Endothelial cell of umbilical vein (primary cell): ENCODE data around the gene NINJ2. TPM values are rescaled to one million over a fixed set of nuclear protein-coding genes. Genes with fewer than 3 reads are reported as not detected.

Source experiments
- BruUV-seq: library from RNA; stranded (reverse); fragments of 400-500 nt; replicated peaks from 2 replicates; lab custom pipeline; 2021; lab: Mats Ljungman, UMichigan
- CTCF ChIA-PET: fragments of 300-600, 350-600 bp; sonication (Branson Sonifier 250); formaldehyde crosslinking; loops from one replicate; lab custom pipeline; 2021; ENCODE audit warnings: antibody characterized with exemption, inconsistent platforms; lab: Charles Lee
- POLR2A ChIA-PET: fragments of 300-600, 350-600 bp; sonication (Branson Sonifier 250); formaldehyde crosslinking; loops from one replicate; lab custom pipeline; 2021; ENCODE audit warnings: antibody characterized with exemption, inconsistent platforms; lab: Charles Lee
- DNase-seq: peaks from one replicate; pipeline ENCODE4 v3.0.0-alpha.2; 2011; ENCODE audit warnings: low read depth, low spot score
- FAIRE-seq: peaks from 2 replicates; lab custom pipeline; 2011; peaks lifted over from hg19 to GRCh38; lab: Jason Lieb, UNC
- H2AFZ ChIP-seq: 2 replicates; pipeline ENCODE4 v1.6.0; 2012; ENCODE audit warnings: low read depth, low read length, control low read depth, inconsistent platforms
- H3K27ac ChIP-seq: 2 replicates; pipeline ENCODE4 v1.5.1; 2011; ENCODE audit warnings: low read depth, mild to moderate bottlenecking, control low read depth, low read length, moderate library complexity; ENCODE audit not compliant: insufficient read depth
- H3K27me3 ChIP-seq, 2 experiments: 2 replicates each; pipeline versions ENCODE4 v1.6.0 to v1.6.1; 2011; ENCODE audit warnings: low read length in 2 of 2, mixed read lengths in 1 of 2; ENCODE audit not compliant: control insufficient read depth in 2 of 2, insufficient read depth in 2 of 2
- H3K36me3 ChIP-seq, 2 experiments: 2 replicates in 1 of 2; 3 replicates in 1 of 2; pipeline ENCODE4 v1.5.1; 2011; ENCODE audit warnings: low read length in 2 of 2, mild to moderate bottlenecking in 1 of 2, moderate library complexity in 1 of 2; ENCODE audit not compliant: control insufficient read depth in 2 of 2, insufficient read depth in 2 of 2; ENCODE audit errors: extremely low read depth in 1 of 2
- H3K4me1 ChIP-seq: 3 replicates; pipeline ENCODE4 v1.5.1; 2011; ENCODE audit warnings: mild to moderate bottlenecking, low read length; ENCODE audit not compliant: control insufficient read depth, insufficient read depth; ENCODE audit errors: extremely low read depth
- H3K4me2 ChIP-seq: 2 replicates; pipeline ENCODE4 v1.6.1; 2011; ENCODE audit warnings: low read length, control low read depth, mixed read lengths; ENCODE audit not compliant: insufficient read depth
- H3K4me3 ChIP-seq, 3 experiments: fragments of 200-600 bp in 1 of 3; sonication (generic), shearing (Covaris generic) in 1 of 3; replicated peaks in 1 of 3; 2 replicates each; pipeline ENCODE4 v1.5.1; 2011 to 2016; ENCODE audit warnings: control low read depth in 3 of 3, low read length in 3 of 3, mild to moderate bottlenecking in 2 of 3, inconsistent platforms in 1 of 3, low read depth in 1 of 3, moderate library complexity in 1 of 3; ENCODE audit not compliant: insufficient read depth in 1 of 3
- H3K79me2 ChIP-seq: 2 replicates; pipeline ENCODE4 v1.6.0; 2012; ENCODE audit warnings: low read length, inconsistent platforms; ENCODE audit not compliant: control insufficient read depth, insufficient read depth
- H3K9ac ChIP-seq: replicated peaks from 2 replicates; pipeline ENCODE3; 2011; ENCODE audit warnings: low read length, control low read depth; ENCODE audit not compliant: insufficient read depth; ENCODE audit errors: extremely low read depth
- H3K9me1 ChIP-seq: replicated peaks from 3 replicates; pipeline ENCODE4 v1.6.0; 2011; ENCODE audit warnings: mild to moderate bottlenecking, low read length; ENCODE audit not compliant: control insufficient read depth, insufficient read depth; ENCODE audit errors: extremely low read depth
- H3K9me3 ChIP-seq: replicated peaks from 2 replicates; pipeline ENCODE4 v1.5.1; 2012; ENCODE audit warnings: low read length, inconsistent platforms; ENCODE audit not compliant: control insufficient read depth, insufficient read depth
- H4K20me1 ChIP-seq: replicated peaks from 2 replicates; pipeline ENCODE3; 2011; ENCODE audit warnings: mild to moderate bottlenecking, low read length; ENCODE audit not compliant: control insufficient read depth, insufficient read depth; ENCODE audit errors: extremely low read depth
- EZH2 ChIP-seq: IDR thresholded peaks from 2 replicates; pipeline ENCODE4 v1.6.1; 2012; ENCODE audit warnings: borderline replicate concordance, low read depth, mild to moderate bottlenecking, moderate library complexity, low read length, inconsistent platforms; ENCODE audit not compliant: severe bottlenecking
- FOS ChIP-seq: IDR thresholded peaks from 2 replicates; pipeline ENCODE4 v1.6.1; 2011; ENCODE audit warnings: mild to moderate bottlenecking, low read length, moderate library complexity, borderline replicate concordance; ENCODE audit not compliant: insufficient read depth
- JUN ChIP-seq: IDR thresholded peaks from 2 replicates; pipeline ENCODE4 v1.6.1; 2011; ENCODE audit warnings: borderline replicate concordance, low read depth; ENCODE audit not compliant: insufficient read length, insufficient read depth
- POLR2A ChIP-seq: IDR thresholded peaks from 2 replicates; pipeline ENCODE4 v1.6.1; 2012; ENCODE audit warnings: low read depth, mild to moderate bottlenecking, control low read depth, low read length
- dilution Hi-C: fragments of 300-500 bp; cut with MboI; formaldehyde crosslinking; loops from one replicate; pipeline ENCODE4 v1.15.0; 2019; ENCODE audit warnings: low sequenced_read_pairs; ENCODE audit not compliant: extremely low pct_ligation_motif_present
- intact Hi-C: fragments of 100-400 bp; cut with micrococcal nuclease; formaldehyde crosslinking; loops from one replicate; pipeline ENCODE4 v1.10.0; 2022
- polyA plus RNA-seq, 4 experiments: library from polyadenylated mRNA; depleted of rRNA in 3 of 4; stranded (reverse) in 3 of 4; unstranded in 1 of 4; fragments of >200 nt; gene quantifications; 2 replicates each; pipeline versions ENCODE4 v1.2.1 to v1.2.3, GENCODE V29; 2011 to 2012; ENCODE audit warnings: missing spikeins in 1 of 4
- total RNA-seq: library from RNA; stranded (reverse); gene quantifications from 2 replicates; pipeline ENCODE4 v1.2.3, GENCODE V29; 2021
- TF ChIP-seq, protein P1 (sequence below), 2 donors: IDR thresholded peaks; 1 replicate in 1 of 2; 2 replicates in 1 of 2; pipeline ENCODE4 v1.5.1; 2011; ENCODE audit warnings: low read length in 2 of 2, mild to moderate bottlenecking in 2 of 2, moderate library complexity in 2 of 2, control low read depth in 1 of 2, inconsistent platforms in 1 of 2, low read depth in 1 of 2; ENCODE audit not compliant: insufficient read depth in 1 of 2; ENCODE audit errors: extremely low read depth in 1 of 2
- TF ChIP-seq, protein P2 (sequence below): IDR thresholded peaks from 2 replicates; pipeline ENCODE4 v1.6.1; 2011; ENCODE audit not compliant: insufficient read depth, insufficient read length

The NINJ2 gene
- total and polyA plus RNA-seq, 2 donors (not counting 3 experiments of a cell fraction or from before 2014, with no cell fraction given), result 0.75 to 4.4 TPM

DNA sequence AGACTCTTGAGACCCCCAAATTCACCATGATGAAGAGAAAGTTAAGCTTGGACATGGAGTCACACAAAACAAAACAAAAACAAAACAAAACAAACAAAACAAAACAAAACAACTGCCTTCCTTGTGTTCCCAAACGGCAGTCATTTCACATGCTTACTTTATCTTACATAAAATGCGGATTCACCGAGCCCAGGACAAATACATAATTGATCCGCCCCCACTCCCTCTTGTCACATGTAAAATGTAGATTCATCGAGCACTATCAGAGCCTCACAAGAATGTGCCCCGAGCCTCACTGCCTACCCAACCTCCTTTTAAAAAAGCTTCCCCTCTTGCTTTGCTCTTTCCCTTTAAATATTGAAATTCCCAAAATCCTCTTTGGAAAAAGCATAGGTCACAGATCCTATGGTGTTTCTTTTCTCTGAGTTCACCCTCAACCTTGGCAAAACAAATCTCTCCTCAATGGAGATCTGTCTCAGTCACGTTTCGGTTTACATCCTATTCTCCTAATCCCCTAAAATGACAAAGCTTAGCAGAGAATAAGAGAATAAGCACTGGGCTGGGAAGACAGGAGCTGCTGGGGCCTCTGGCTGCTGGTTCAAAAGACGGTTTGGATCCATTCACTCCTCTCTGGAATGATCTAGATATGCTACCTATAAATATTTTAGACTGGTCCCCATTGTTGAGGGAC is 83.7 kb downstream of the NINJ2 start:
- H3K9ac ChIP-seq, result no peak overlapping the region
- no peaks in the 10 kb centered on the region for H3K79me2 ChIP-seq
- dilution Hi-C loops, result no loop called here
- peaks cover 8% of the 10 kb centered on the region for H3K4me1 ChIP-seq
- H3K27me3 ChIP-seq, result no peaks in the 10 kb centered on the region
- intact Hi-C loops, result no loop called here
- H3K4me2 ChIP-seq, result no peak overlapping the region
- no peaks in the 10 kb centered on the region for H4K20me1 ChIP-seq
- DNase-seq (no peak), FAIRE-seq (no peak)
- TF ChIP-seq JUN, result no peak
- TF ChIP-seq, protein P1, sequence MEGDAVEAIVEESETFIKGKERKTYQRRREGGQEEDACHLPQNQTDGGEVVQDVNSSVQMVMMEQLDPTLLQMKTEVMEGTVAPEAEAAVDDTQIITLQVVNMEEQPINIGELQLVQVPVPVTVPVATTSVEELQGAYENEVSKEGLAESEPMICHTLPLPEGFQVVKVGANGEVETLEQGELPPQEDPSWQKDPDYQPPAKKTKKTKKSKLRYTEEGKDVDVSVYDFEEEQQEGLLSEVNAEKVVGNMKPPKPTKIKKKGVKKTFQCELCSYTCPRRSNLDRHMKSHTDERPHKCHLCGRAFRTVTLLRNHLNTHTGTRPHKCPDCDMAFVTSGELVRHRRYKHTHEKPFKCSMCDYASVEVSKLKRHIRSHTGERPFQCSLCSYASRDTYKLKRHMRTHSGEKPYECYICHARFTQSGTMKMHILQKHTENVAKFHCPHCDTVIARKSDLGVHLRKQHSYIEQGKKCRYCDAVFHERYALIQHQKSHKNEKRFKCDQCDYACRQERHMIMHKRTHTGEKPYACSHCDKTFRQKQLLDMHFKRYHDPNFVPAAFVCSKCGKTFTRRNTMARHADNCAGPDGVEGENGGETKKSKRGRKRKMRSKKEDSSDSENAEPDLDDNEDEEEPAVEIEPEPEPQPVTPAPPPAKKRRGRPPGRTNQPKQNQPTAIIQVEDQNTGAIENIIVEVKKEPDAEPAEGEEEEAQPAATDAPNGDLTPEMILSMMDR (IDR thresholded peaks at IDR 0.05; ENCODE audit: extremely low read depth in 1 of 2, insufficient read depth in 1 of 2, low read depth in 1 of 2, low read length in 2 of 2), result no peak
- no peak for TF ChIP-seq EZH2
- no peak for TF ChIP-seq POLR2A
- TF ChIP-seq, protein P2, sequence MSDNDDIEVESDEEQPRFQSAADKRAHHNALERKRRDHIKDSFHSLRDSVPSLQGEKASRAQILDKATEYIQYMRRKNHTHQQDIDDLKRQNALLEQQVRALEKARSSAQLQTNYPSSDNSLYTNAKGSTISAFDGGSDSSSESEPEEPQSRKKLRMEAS, result no peak
- no peak for TF ChIP-seq FOS
- ChIA-PET CTCF (interaction anchor here (0.6 to 8.1 kb wide), 6 partner anchors 9 to 370 kb away, joined by 3 to 182 read pairs (median 4); partner anchors contain the start of genes RAD52 and WNK1), POLR2A (interaction anchor here (0.6 to 1.5 kb wide), 2 partner anchors 18 to 172 kb away, joined by 5 to 18 read pairs; no protein-coding TSS in a partner anchor)
- no peak overlapping the region for H3K27ac ChIP-seq
- no peaks in the 10 kb centered on the region for H3K9me1 ChIP-seq
- no peaks in the 10 kb centered on the region for H3K36me3 ChIP-seq
- H3K4me3 ChIP-seq, result no peak overlapping the region
- BruUV-seq, result no TSS peak
- H3K9me3 ChIP-seq, result no peaks in the 10 kb centered on the region
- peak overlapping the region; percentile 23 for H2AFZ ChIP-seq
